ENCODE measurements around the gene THOC2.
"Not testable (repeated sequence)": the region's sequence is repeated elsewhere in the genome, so short reads cannot be mapped to it uniquely, and the experiment has no call there.

The THOC2 gene

DNA sequence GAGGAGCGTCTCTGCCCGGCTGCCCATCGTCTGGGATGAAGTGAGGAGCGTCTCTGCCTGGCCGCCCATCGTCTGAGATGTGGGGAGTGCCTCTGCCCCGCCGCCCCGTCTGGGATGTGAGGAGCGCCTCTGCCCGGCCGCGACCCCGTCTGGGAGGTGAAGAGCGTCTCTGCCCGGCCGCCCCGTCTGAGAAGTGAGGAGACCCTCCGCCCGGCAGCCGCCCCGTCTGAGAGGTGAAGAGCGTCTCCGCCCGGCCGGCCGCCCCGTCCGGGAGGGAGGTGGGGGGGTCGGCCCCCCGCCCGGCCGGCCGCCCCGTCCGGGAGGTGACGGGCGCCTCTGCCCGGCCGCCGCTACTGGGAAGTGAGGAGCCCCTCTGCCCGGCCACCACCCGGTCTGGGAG is 1.2 kb upstream of the THOC2 start:
- DNase-seq: not testable (repeated sequence)

GRCh38 chrX:123731987-123732669 is 724 bp downstream of the THOC2 start:
- DNase-seq: no peak

DNA sequence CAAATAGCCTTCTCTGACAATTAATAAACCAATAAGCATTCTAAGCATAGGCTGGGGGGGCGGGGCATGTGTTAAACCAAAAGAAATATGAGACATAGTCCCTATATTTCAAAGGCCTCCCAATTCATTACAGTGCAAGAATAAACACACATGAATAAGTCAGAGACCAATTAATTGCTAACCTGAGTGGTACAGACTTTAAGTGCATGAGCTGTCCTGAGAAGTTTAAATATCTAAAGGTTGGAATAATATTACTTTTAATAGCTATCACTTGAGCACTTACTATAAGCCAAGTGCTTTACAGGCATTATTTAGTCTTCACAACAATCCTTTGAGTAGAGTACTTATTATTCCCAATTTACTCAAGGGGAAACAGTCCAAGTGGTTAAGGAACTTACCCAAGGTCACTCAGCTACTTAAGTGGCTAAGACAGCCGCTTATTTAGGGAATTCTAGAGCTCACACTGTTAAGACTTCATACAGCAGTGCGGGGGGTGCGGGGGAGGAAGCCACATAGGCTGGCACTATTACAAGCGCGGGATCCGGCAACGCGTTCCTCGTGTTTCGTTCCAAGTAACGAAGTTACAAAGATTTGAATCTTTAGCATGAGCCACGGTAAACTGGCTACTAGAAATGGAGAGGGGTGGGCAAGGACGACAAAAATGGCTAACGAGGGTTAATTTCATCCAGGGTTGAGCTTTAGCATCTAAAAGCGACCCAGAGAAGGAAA is 1.4 kb downstream of the THOC2 start:
- no peak for DNase-seq

DNA sequence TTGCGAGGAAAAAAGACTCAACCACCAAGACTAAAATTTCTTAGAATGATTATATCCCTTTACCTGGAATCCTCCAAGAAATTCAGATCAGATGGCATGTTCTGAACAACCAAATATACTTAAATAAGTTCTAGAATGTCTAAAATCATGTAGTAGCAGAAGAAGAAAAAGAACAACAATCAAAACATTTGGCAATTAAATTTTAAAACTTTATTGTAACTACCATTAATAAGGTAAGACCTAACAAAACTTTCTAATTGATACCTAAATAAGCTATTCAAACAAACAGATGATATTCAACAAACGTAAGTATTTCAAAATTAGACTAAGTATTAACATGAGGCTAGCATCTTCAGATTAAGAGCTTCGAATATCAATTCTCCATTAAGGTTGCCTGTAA is 4.3 kb downstream of the THOC2 start:
- no peak for DNase-seq

DNA sequence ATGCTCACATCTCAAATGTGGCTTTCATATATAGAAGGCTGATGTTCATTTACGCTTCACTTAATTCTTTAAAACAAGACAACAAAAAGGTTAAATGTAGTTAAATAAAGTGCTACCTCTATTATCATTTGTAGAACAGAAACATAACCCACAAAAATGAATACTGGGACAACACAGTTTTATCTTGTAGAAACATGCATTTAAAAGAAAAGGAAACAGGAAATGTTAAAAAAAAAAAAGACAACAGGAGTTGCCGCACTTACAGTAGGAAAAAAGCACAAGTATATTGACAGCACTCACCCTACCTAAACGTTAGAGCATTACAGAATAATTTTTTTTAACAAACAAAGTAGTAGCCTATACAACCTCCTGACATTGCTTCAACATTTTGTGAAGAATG is 4.8 kb downstream of the THOC2 start:
- no peak for DNase-seq

DNA sequence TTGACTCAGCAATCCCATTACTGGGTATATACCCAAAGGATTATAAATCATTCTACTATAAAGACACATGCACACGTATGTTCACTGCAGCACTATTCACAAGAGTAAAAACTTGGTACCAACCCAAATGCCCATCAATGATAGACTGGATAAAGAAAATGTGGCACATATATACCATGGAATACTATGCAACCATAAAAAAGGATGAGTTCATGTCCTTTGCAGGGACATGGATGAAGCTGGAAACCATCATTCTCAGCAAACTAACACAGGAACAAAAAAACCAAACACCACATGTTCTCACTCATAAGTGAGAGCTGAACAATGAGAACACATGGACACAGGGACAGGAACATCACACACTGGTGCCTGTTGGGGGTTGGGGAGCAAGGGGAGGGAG is 10.7 kb downstream of the THOC2 start:
- DNase-seq: not testable (repeated sequence)

DNA sequence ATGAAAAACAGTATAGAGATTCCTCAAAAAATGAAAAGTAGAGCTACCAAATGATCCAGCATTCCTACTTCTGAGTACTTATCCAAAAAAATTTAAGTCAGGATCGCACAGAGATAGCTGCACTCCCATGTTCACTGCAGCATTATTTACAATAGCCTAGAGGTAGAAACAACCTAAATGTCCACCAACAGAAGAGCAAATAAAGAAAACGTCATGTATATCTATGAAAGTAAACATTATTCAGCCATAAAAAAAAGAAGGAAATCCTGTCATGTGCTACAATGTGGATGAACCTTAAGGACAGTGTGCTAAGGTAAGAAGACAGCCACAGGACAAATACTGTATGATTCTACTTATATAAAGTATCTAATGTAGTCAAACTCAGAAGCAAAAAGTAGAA is 12.4 kb downstream of the THOC2 start:
- DNase-seq: no peak

DNA sequence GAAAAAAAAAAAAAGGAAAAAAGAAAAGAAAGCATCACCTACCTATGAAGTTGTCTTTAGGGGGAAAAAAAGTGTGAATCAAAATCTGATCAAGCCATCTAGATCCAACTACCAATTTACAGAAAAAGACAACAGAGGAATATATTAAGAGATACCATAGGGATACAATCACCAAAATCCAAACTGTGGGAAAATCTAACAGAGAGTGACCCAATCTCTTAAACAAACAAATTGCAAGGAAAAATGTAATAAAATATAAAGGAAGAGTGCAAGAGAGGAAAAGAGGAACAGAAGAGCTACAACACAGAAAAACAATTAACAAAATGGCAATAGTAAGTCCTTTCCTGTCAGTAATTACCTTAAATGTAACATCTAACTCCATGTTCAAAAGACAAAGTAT is 19.0 kb downstream of the THOC2 start:
- DNase-seq: no peak

DNA sequence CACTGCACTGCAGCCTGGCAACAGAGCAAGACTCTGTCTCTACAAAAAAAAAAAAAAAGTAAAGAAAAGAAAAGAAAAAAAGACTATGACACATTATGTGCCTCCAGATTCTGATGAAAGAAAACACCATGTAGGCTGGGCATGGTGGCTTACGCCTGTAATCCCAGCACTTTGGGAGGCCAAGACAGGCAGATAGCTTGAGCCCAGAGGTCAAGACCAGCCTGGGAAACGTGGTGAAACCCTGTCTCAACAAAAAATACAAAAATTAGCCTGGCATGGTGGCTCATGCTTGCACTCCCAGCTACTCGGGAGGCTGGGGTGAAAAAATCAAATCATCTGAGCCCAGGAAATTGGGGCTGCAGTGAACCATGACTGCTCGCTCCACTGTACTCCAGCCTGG is 19.4 kb downstream of the THOC2 start:
- DNase-seq: no peak

DNA sequence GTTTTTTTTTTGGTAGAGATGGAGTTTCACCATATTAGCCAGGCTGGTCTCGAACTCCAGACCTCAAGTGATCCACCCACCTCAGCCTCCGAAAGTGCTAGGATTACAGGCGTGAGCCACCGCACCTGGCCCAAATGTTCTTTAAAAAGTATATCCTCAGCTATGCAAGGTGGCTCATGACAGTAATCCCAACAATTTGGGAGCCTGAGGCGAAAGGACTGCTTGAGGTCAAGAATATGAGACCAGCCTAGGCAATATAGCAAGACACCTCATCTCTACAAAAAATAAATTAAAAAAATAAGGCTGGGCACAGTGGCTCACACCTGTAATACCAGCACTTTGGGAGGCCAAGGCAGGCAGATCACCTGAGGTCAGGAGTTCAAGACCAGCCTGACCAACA is 21.7 kb downstream of the THOC2 start:
- DNase-seq: not testable (repeated sequence)

- no peak for DNase-seq
Measured at GRCh38 chrX:123704781-123705180, 28.1 kb downstream of the THOC2 start.

- DNase-seq: no peak
Measured at GRCh38 chrX:123698979-123699520, 33.8 kb downstream of the THOC2 start.

- no peak for DNase-seq
Measured at GRCh38 chrX:123696334-123696733, 36.5 kb downstream of the THOC2 start.

DNA sequence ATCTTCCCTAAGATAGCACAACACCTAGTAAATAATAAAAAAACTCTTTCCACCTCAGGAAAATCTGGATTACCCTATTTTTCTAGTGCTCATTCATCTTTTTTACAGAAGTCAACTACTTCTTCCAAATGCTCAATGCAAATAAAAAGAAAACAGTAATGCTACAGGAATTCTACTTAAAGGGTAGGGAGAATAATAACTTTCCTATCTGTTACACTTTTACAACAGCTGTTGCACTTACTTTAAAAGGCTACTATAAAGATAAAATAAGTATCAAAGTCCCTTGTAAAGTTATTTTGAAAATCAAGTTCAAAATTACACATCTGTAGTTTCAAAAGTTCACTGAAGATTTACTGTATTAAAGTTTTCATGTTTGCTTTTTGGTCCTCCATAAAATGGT is 37.6 kb downstream of the THOC2 start:
- DNase-seq: no peak

DNA sequence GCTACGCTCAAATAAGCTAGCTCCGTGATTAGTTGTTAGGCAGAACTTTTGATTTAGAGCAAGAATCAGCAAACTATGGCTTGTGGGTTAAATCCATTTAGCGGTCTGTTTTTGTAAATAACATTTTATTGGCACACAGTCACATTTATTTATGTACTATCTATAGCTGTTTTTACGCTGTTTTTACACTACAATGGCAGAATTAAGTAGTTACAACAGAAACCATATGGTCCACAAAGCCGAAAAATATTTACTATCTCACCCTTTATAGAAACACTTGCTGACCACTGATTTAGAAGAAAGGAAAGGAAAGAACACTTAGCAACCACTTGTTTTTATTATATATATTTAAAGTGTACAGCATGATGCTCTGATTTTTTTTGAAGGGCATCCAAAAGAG is 41.1 kb downstream of the THOC2 start:
- DNase-seq: no peak

- no peak for DNase-seq
Measured at GRCh38 chrX:123688524-123688923, 44.3 kb downstream of the THOC2 start.

- DNase-seq: no peak
Measured at GRCh38 chrX:123685232-123685631, 47.6 kb downstream of the THOC2 start.

GRCh38 chrX:123682186-123682585 is 50.7 kb downstream of the THOC2 start:
- DNase-seq: no peak

DNA sequence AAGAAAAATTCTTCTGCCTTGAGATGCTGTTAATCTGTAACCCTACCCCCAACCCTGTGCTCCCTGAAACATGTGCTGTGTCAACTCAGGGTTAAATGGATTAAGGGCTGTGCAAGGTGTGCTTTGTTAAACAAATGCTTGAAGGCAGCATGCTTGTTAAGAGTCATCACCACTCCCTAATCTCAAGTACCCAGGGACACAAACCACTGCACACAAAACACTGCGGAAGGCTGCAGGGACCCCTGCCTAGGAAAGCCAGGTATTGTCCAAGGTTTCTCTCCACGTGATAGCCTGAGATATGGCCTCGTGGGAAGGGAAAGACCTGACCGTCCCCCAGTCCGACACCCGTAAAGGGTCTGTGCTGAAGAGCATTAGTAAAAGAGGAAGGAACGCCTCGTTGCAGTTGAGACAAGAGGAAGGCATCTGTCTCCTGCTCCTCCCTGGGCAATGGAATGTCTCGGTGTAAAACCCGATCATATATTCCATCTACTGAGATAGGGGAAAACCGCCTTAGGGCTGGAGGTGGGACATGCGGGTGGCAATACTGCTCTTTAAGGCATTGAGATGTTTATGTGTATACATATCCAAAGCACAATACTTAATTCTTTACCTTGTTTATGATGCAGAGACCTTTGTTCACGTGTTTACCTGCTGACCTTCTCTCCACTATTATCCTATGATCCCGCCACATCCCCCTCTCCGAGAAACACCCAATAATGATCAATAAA is 53.0 kb downstream of the THOC2 start:
- not testable (repeated sequence) for DNase-seq

GRCh38 chrX:123675154-123675553 is 57.7 kb downstream of the THOC2 start:
- no peak for DNase-seq

DNA sequence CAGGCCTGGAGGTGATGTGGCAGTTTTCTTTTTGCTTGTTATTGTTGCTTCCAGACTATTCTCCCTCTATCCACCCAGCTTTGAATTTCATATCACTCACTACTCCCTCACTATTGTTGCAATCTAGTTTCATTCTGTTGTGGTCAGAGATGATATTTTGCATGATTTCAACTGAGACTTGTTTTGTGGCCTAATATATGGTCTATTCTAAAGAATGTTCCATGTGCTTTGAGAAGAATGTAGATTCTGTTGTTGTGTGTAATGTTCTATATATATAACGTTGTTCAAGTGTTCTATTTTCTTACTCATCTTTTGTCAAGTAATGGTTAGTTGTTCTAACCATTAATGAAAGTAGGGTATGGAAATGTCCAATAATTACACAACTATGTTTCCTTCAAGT is 59.0 kb downstream of the THOC2 start:
- DNase-seq: no peak

- DNase-seq: no peak
Measured at GRCh38 chrX:123665197-123665596, 67.7 kb downstream of the THOC2 start.

GRCh38 chrX:123664467-123665167 is 68.2 kb downstream of the THOC2 start:
- DNase-seq: not testable (repeated sequence)

Data from DMS 273 treated with DMSO at 0.1 percent for 48 hours (cell line).